Mucosa of descending colon (tissue), 3 donors: ENCODE results near the gene PRLH. TPM values are rescaled to one million over a fixed set of nuclear protein-coding genes. Genes with fewer than 3 reads are reported as not detected.

Experiments
- ATAC-seq: fragments of 200-7000 bp; cut with Tn5 transposase; one replicate; pipeline ENCODE4 v1.9.1; 2020; ENCODE audit warnings: mild to moderate bottlenecking, moderate library complexity
- DNase-seq, 3 donors: peaks; one replicate each; pipeline ENCODE4 v3.0.0-alpha.2; 2020
- H3K36me3 ChIP-seq: fragments of 200-600 bp; one replicate; pipeline ENCODE4 v1.8.0; 2021; ENCODE audit warnings: low read depth, mild to moderate bottlenecking
- H3K4me1 ChIP-seq: fragments of 200-600 bp; one replicate; pipeline ENCODE4 v1.8.0; 2021; ENCODE audit warnings: low read depth, mild to moderate bottlenecking
- H3K4me3 ChIP-seq: fragments of 200-600 bp; one replicate; pipeline ENCODE4 v1.8.0; 2021; ENCODE audit warnings: mild to moderate bottlenecking
- H3K9me3 ChIP-seq: fragments of 200-600 bp; one replicate; pipeline ENCODE4 v1.8.0; 2021; ENCODE audit warnings: mild to moderate bottlenecking
- intact Hi-C, 2 donors: fragments of 100-400 bp; cut with DNase I in 1 of 2; cut with micrococcal nuclease in 1 of 2; formaldehyde crosslinking; loops; one replicate each; pipeline versions ENCODE4 v1.11.0 to v1.11.1; 2022; cut with DNase I, micrococcal nuclease
- long read RNA-seq, 2 donors: library from polyadenylated mRNA; unstranded; transcript quantifications; one replicate each; pipeline ENCODE4 v2.0.0, GENCODE V29; 2019 to 2021
- total RNA-seq, 3 donors: library from RNA; stranded (reverse); fragmentation: NEBNext Ultra II Directional in 2 of 3; extraction: Animal tissue kit (Norgen Biotek cat#: 25700) in 2 of 3; gene quantifications; one replicate each; pipeline versions ENCODE4 v1.2.1 to v1.2.4, GENCODE V29; 2021 to 2023
- TF ChIP-seq, protein P1 (sequence below): fragments of 200-600 bp; IDR thresholded peaks from one replicate; pipeline ENCODE4 v1.8.0; 2022; ENCODE audit warnings: antibody characterized with exemption, mild to moderate bottlenecking
- donor health status: DM: no; HTN: no; CAD: no; lungs with moderate emphysema.
- donor health status: DM: no; HTN: no; CAD: no.
- donor health status: DM: no; HTN: yes; CAD: no.

Gene PRLH, protein sequence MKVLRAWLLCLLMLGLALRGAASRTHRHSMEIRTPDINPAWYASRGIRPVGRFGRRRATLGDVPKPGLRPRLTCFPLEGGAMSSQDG
- not detected for total RNA-seq
- long read RNA-seq, donor 1: 0 reads
- long read RNA-seq, donor 2: 0 reads

DNA sequence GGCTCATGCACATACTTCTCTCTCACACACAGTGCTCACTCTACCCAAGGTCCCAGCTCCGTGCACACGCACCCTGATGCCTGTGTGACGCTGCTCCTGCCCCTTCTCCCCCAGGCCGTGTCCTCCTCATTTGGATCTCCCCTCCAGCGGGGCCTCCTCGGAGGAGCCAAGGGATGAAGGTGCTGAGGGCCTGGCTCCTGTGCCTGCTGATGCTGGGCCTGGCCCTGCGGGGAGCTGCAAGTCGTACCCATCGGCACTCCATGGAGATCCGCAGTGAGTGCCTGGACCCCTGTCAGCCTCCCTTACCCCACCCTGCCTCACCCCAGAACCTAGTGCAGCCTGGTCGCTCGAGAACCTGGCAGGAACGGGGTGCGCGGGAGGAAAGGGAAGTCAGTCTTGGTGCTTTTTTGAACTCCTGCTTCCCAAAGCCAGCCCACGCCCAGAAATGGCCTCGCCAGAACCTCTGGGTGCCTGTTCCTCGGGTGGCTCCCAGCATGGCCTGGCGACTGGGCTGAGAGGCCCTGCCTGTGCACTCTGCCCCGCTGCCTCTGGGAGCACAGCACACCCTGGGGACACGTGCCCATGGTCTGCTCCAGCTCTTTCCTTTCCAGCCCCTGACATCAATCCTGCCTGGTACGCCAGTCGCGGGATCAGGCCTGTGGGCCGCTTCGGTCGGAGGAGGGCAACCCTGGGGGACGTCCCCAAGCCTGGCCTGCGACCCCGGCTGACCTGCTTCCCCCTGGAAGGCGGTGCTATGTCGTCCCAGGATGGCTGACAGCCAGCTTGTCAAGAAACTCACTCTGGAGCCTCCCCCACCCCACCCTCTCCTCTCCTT, at the start of gene PRLH:
Gene PRLH, plus strand, starts transcription at position 174 of the 835 bp plus-strand sequence. Its CDS starts 0 bp downstream, at position 174.
- ATAC-seq: no peak
- Histone ChIP-seq H3K4me1 (no peaks in the 10 kb centered on the region), H3K9me3 (no peaks in the 10 kb centered on the region), H3K4me3 (no peak within 1 kb of the TSS), H3K36me3 (no peaks in the 10 kb centered on the region)
- TF ChIP-seq, protein P1, sequence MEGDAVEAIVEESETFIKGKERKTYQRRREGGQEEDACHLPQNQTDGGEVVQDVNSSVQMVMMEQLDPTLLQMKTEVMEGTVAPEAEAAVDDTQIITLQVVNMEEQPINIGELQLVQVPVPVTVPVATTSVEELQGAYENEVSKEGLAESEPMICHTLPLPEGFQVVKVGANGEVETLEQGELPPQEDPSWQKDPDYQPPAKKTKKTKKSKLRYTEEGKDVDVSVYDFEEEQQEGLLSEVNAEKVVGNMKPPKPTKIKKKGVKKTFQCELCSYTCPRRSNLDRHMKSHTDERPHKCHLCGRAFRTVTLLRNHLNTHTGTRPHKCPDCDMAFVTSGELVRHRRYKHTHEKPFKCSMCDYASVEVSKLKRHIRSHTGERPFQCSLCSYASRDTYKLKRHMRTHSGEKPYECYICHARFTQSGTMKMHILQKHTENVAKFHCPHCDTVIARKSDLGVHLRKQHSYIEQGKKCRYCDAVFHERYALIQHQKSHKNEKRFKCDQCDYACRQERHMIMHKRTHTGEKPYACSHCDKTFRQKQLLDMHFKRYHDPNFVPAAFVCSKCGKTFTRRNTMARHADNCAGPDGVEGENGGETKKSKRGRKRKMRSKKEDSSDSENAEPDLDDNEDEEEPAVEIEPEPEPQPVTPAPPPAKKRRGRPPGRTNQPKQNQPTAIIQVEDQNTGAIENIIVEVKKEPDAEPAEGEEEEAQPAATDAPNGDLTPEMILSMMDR: no peak
- no peak for DNase-seq
- intact Hi-C loops: loop anchor here in 1 of 2 donors (5.0 kb wide), 1 partner anchor 49 kb away; no protein-coding TSS in a partner anchor

DNA sequence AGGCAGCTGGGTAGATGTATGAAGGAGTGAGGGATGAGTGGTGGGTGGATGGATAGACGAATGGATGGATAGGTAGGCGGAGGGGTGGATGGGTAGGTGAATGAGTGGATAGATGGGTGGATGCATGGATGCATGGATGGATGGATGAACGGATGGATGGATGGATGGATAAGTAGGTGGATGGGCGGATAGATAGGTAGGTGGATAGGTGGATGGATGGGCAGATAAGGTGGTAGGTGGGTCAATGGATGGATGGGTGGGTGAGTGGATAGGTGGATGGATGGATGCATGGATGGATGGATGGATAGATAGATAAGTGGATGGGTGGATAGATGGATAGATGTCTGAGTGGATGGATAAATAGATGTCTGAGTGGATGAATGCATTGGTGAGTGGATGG, 49.2 kb upstream of the PRLH start:
- intact Hi-C loops: loop anchor here in 1 of 2 donors (5.0 kb wide), 1 partner anchor 50 kb away; the partner anchor contains the start of gene PRLH
- Histone ChIP-seq H3K4me1 (peaks cover 4% of the 10 kb centered on the region), H3K4me3 (no peak overlapping the region), H3K9me3 (no peaks in the 10 kb centered on the region), H3K36me3 (no peaks in the 10 kb centered on the region)
- DNase-seq: no peak
- TF ChIP-seq, protein P1: no peak
- ATAC-seq: no peak

DNA sequence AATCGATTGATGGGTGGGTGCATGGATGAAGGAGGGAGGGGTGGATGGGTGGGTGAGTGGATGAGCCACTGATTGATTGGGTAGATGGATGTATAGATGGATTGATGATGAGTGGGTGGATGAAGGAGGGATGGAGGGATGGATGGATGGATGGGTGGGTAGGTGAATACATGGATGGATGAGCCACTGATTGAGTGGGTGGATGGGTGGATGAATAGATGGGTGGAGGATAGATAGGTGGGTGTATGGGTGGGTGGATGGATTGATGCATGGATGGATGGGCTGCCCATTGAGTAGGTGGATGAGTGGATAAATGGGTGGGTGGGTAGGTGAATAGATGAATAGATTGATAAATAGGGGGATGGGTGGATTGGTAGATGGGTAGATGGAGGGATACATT, 48.4 kb upstream of the PRLH start:
- intact Hi-C loops: loop anchor here in 1 of 2 donors (5.0 kb wide), 1 partner anchor 49 kb away; the partner anchor contains the start of gene PRLH

DNA sequence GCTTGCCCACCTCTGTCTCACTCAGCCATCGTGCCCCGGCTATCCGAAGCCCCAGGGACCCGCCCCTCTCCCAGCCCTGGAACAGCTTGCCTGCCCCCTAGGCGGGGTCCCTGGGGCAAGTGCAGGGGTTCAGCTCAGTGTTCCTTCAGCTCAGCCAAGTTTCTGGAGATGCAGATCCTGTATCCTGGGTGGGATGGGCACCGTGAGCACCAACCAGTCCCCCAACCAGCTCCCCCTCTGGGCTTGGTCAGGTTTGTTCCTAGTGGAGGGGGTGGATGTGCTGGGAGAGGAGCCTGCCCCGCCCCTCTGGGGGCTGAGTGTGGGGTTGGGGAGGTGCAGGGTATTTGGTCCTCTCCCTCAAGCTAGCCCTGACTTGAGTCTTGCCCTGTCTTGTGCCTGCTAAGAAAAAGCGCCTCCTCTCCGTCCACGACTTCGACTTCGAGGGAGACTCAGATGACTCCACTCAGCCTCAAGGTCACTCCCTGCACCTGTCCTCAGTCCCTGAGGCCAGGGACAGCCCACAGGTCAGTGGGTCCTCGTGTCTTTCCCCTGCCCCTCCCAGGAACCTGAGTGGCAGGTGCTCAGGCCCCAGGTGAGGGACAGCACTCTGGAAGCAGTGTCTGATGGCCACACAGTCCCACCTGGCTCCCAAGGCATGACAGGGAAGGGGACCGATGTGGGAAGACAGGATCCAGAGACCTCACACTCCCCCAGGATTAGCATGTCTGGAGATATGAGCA, 46.7 kb upstream of the PRLH start:
- ATAC-seq (no peak), DNase-seq (no peak)
- Histone ChIP-seq H3K9me3 (no peaks in the 10 kb centered on the region), H3K36me3 (no peaks in the 10 kb centered on the region), H3K4me1 (no peaks in the 10 kb centered on the region), H3K4me3 (no peak overlapping the region)
- intact Hi-C loops: loop anchor here in 1 of 2 donors (5.0 kb wide), 1 partner anchor 48 kb away; the partner anchor contains the start of gene PRLH
- TF ChIP-seq, protein P1: no peak

More for the DNA sequence above, 48.4 kb upstream of the PRLH start:
- H3K4me3 ChIP-seq: no peak overlapping the region
- peaks cover 3% of the 10 kb centered on the region for H3K4me1 ChIP-seq
- no peaks in the 10 kb centered on the region for H3K9me3 ChIP-seq
- ATAC-seq (no peak), DNase-seq (no peak)
- TF ChIP-seq, protein P1: no peak
- H3K36me3 ChIP-seq: no peaks in the 10 kb centered on the region

DNA sequence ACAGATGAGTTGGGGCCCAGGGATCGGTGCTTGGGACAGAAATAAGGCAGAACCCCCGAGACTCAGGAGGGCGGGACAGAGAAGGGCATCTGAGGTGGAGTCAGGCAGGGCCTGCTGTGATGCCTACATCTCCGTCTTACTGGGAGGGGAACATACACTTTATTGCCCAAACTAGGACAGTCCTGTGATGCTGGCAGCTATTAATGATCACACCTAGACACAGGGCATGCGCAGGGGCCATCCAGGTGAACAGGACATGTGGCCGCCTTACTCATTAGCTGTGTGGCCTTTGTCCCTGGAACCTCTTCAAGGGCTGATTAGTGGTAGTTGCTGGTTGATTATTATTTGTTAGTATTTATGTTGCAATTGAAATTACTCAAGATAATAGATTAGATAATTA, 46.1 kb upstream of the PRLH start:
- intact Hi-C loops: no loop called here
- Histone ChIP-seq H3K9me3 (no peaks in the 10 kb centered on the region), H3K4me1 (no peaks in the 10 kb centered on the region), H3K36me3 (no peaks in the 10 kb centered on the region), H3K4me3 (no peak overlapping the region)
- DNase-seq (no peak), ATAC-seq (no peak)
- TF ChIP-seq, protein P1: no peak
